CD4-positive, alpha-beta T cell (primary cell): ENCODE data around the gene TBRG1. TPM values are rescaled to one million over a fixed set of nuclear protein-coding genes. Genes with fewer than 3 reads are reported as not detected.

Experiments
- ATAC-seq: fragments of 200-7000 bp; cut with Tn5 transposase; one replicate; pipeline ENCODE4 v1.10.0; 2022; ENCODE audit warnings: mild to moderate bottlenecking; ENCODE audit not compliant: poor library complexity
- CTCF ChIA-PET: fragments of 350-600 bp; sonication (Branson Sonifier 250); formaldehyde crosslinking; loops from one replicate; lab custom pipeline; 2021; ENCODE audit warnings: antibody characterized with exemption, inconsistent platforms; lab: Charles Lee
- POLR2A ChIA-PET: fragments of 350-600 bp; sonication (Branson Sonifier 250); formaldehyde crosslinking; loops from one replicate; lab custom pipeline; 2021; ENCODE audit warnings: antibody characterized with exemption, inconsistent platforms; lab: Charles Lee
- DNase-seq, 14 experiments: peaks; one replicate each; pipeline ENCODE4 v3.0.0-alpha.2; 2013 to 2020; ENCODE audit warnings: mixed read lengths in 2 of 14
- H3K27ac ChIP-seq, 2 donors: one replicate each; pipeline versions ENCODE4 v1.5.1 to v1.7.0; 2013; ENCODE audit warnings: low read length in 2 of 2, low read depth in 1 of 2, mild to moderate bottlenecking in 1 of 2
- H3K27me3 ChIP-seq, 2 experiments: 1 replicate in 1 of 2; 2 replicates in 1 of 2; pipeline versions ENCODE4 v1.6.1 to v1.7.0; 2013; ENCODE audit warnings: low read length in 2 of 2, control low read depth in 1 of 2, mild to moderate bottlenecking in 1 of 2, moderate library complexity in 1 of 2; ENCODE audit not compliant: insufficient read depth in 2 of 2, control insufficient read depth in 1 of 2
- H3K36me3 ChIP-seq: one replicate; pipeline ENCODE4 v1.6.1; 2013; ENCODE audit warnings: low read length, control low read depth; ENCODE audit not compliant: insufficient read depth
- H3K4me1 ChIP-seq: one replicate; pipeline ENCODE4 v1.6.1; 2013; ENCODE audit warnings: low read length, control low read depth; ENCODE audit not compliant: insufficient read depth
- H3K4me3 ChIP-seq: one replicate; pipeline ENCODE4 v1.5.1; 2013; ENCODE audit warnings: mild to moderate bottlenecking, low read length, moderate library complexity
- H3K9me3 ChIP-seq, 2 experiments: 1 replicate in 1 of 2; 2 replicates in 1 of 2; pipeline versions ENCODE4 v1.6.1 to v1.7.0; 2013; ENCODE audit warnings: low read length in 2 of 2, mild to moderate bottlenecking in 2 of 2, control low read depth in 1 of 2, moderate library complexity in 1 of 2; ENCODE audit not compliant: control insufficient read depth in 1 of 2, insufficient read depth in 1 of 2
- H3K27ac Mint-ChIP-seq: one replicate; pipeline ENCODE4 v1.8.0; 2020; ENCODE audit warnings: mixed read lengths
- H3K27me3 Mint-ChIP-seq: one replicate; pipeline ENCODE4 v1.8.0; 2021; ENCODE audit warnings: mixed read lengths
- H3K36me3 Mint-ChIP-seq: one replicate; pipeline ENCODE4 v1.8.0; 2021; ENCODE audit warnings: low read depth, mixed read lengths
- H3K4me1 Mint-ChIP-seq: one replicate; pipeline ENCODE4 v1.8.0; 2021; ENCODE audit warnings: low read depth, mixed read lengths
- H3K4me3 Mint-ChIP-seq: one replicate; pipeline ENCODE4 v1.8.0; 2020; ENCODE audit warnings: mild to moderate bottlenecking, mixed read lengths
- H3K9me3 Mint-ChIP-seq: one replicate; pipeline ENCODE4 v1.8.0; 2020; ENCODE audit warnings: mixed read lengths
- intact Hi-C, 2 experiments: fragments of 100-400 bp; cut with DNase I in 1 of 2; cut with micrococcal nuclease in 1 of 2; formaldehyde crosslinking; loops; one replicate each; pipeline versions ENCODE4 v1.15.1 to v1.9.0; 2023 to 2025; cut with DNase I, micrococcal nuclease
- total RNA-seq, 174 experiments: library from RNA in 2 of 174; stranded (reverse) in 2 of 174; gene quantifications; one replicate each; pipeline ENCODE4 v1.2.3 and lab custom pipeline; 2021 to 2026
- TF ChIP-seq, protein P1 (sequence below): fragments of 200-600 bp; IDR thresholded peaks from one replicate; pipeline ENCODE4 v1.8.0; 2022; ENCODE audit warnings: antibody characterized with exemption, mild to moderate bottlenecking

Gene TBRG1
- total RNA-seq, 2 experiments from 2014 or later = 62.4 to 65.9 TPM

DNA sequence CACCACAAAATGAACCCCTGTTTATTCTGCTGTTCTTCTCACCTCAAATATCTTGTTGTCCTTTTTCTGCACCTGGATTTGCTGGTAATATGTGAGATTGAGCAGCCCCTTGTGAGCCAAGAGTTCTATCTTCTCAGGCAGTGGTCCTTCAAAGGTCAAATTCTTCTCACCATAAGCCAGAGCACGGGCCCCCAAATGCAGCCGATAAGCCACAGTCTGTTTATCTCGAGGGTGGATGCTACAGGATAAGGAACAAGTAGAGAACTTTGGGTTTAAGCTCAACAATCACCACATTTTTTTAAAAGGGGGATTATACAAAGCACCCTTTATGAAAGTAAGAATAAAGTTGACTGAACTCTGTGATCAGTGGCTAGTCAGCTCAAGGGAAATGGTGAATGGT is 15.8 kb downstream of the TBRG1 start:
- H3K4me3 ChIP-seq = no peak overlapping the region
- H3K4me3 Mint-ChIP-seq = no peak overlapping the region
- no peak for DNase-seq
- intact Hi-C loops = no loop called here
- TF ChIP-seq, protein P1, sequence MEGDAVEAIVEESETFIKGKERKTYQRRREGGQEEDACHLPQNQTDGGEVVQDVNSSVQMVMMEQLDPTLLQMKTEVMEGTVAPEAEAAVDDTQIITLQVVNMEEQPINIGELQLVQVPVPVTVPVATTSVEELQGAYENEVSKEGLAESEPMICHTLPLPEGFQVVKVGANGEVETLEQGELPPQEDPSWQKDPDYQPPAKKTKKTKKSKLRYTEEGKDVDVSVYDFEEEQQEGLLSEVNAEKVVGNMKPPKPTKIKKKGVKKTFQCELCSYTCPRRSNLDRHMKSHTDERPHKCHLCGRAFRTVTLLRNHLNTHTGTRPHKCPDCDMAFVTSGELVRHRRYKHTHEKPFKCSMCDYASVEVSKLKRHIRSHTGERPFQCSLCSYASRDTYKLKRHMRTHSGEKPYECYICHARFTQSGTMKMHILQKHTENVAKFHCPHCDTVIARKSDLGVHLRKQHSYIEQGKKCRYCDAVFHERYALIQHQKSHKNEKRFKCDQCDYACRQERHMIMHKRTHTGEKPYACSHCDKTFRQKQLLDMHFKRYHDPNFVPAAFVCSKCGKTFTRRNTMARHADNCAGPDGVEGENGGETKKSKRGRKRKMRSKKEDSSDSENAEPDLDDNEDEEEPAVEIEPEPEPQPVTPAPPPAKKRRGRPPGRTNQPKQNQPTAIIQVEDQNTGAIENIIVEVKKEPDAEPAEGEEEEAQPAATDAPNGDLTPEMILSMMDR = no peak
- no peaks in the 10 kb centered on the region for H3K27me3 Mint-ChIP-seq
- CTCF ChIA-PET = interaction anchor here (0.9 kb wide), 1 partner anchor 12 kb away, joined by 3 read pairs; no protein-coding TSS in a partner anchor
- POLR2A ChIA-PET = no interaction called here
- H3K27ac ChIP-seq = no peak overlapping the region
- H3K4me1 Mint-ChIP-seq = no peaks in the 10 kb centered on the region
- H3K9me3 ChIP-seq = no peaks in the 10 kb centered on the region
- H3K36me3 ChIP-seq = peaks cover 34% of the 10 kb centered on the region
- no peaks in the 10 kb centered on the region for H3K27me3 ChIP-seq
- H3K4me1 ChIP-seq = no peaks in the 10 kb centered on the region
- peaks cover 49% of the 10 kb centered on the region for H3K36me3 Mint-ChIP-seq
- ATAC-seq = no peak
- no peak overlapping the region for H3K27ac Mint-ChIP-seq
- no peaks in the 10 kb centered on the region for H3K9me3 Mint-ChIP-seq

DNA sequence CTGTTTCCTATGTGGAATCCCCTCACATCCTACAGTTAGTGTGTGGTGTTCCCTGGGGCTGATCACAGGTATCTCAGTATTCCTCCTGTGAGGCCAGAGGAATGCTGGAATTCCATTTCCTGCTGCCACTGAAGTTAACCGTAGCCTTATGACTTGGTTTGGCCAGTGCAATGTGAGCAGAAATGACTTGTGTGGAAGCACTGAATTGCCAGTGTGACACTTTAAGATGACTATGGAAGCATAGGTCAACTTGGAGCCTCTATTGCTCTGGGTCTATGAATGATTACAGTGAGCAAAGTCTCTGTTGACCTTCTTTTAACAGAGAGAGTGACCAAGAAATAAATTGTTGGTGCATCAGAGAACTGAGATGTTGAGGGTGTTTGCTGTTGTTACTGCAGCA is 16.5 kb downstream of the TBRG1 start:
- Mint-ChIP-seq H3K27ac (no peak overlapping the region), H3K36me3 (peaks cover 42% of the 10 kb centered on the region), H3K4me3 (no peak overlapping the region), H3K27me3 (no peaks in the 10 kb centered on the region), H3K4me1 (no peaks in the 10 kb centered on the region), H3K9me3 (no peaks in the 10 kb centered on the region)
- ChIA-PET CTCF (interaction anchor here (0.9 kb wide), 1 partner anchor 11 kb away, joined by 3 read pairs; no protein-coding TSS in a partner anchor), POLR2A (interaction anchor here (1.0 kb wide), 1 partner anchor 17 kb away, joined by 3 read pairs; no protein-coding TSS in a partner anchor)
- DNase-seq = no peak
- ATAC-seq = no peak
- no peaks in the 10 kb centered on the region for H3K9me3 ChIP-seq
- H3K27me3 ChIP-seq = no peaks in the 10 kb centered on the region
- no peaks in the 10 kb centered on the region for H3K4me1 ChIP-seq
- H3K4me3 ChIP-seq = no peak overlapping the region
- intact Hi-C loops = no loop called here
- TF ChIP-seq, protein P1 = no peak
- no peak overlapping the region for H3K27ac ChIP-seq
- H3K36me3 ChIP-seq = peaks cover 30% of the 10 kb centered on the region

DNA sequence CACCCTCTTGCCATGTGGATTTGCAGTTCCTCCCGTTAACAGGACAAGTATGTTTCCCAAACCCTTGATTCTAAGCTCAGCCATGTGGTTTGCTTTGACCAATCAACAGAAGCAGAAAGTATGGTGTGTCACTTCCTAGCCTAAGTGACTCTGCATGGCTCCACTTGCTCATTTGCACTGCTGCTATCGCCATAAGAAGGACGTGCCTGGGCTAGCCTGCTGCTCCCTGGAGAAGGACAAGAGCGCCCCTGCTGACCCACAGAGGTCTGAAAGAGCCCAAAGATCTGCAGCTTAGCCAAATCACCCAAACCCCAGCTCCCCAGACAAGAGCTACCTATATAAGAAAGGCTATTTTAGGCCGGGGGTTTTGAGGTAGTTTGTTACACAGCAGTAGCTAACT is 18.0 kb downstream of the TBRG1 start:
- Mint-ChIP-seq H3K9me3 (no peaks in the 10 kb centered on the region), H3K27ac (no peak overlapping the region), H3K4me3 (no peak overlapping the region)

More for the DNA sequence above, 18.0 kb downstream of the TBRG1 start:
- Histone ChIP-seq H3K4me1 (peaks cover 3% of the 10 kb centered on the region), H3K4me3 (no peak overlapping the region), H3K27me3 (no peaks in the 10 kb centered on the region), H3K36me3 (peaks cover 26% of the 10 kb centered on the region), H3K27ac (no peak overlapping the region), H3K9me3 (no peaks in the 10 kb centered on the region)
- no peaks in the 10 kb centered on the region for H3K27me3 Mint-ChIP-seq
- intact Hi-C loops = no loop called here
- CTCF ChIA-PET = interaction anchor here (1.5 kb wide), 1 partner anchor 117 kb away, joined by 3 read pairs; no protein-coding TSS in a partner anchor
- no peak for ATAC-seq
- TF ChIP-seq, protein P1 = no peak
- no peaks in the 10 kb centered on the region for H3K4me1 Mint-ChIP-seq
- peaks cover 31% of the 10 kb centered on the region for H3K36me3 Mint-ChIP-seq
- POLR2A ChIA-PET = interaction anchor here (0.7 kb wide), 1 partner anchor 18 kb away, joined by 3 read pairs; the partner anchor contains the start of gene TBRG1
- no peak for DNase-seq
